ENCODE data around the gene BZW2.

Gene BZW2

DNA sequence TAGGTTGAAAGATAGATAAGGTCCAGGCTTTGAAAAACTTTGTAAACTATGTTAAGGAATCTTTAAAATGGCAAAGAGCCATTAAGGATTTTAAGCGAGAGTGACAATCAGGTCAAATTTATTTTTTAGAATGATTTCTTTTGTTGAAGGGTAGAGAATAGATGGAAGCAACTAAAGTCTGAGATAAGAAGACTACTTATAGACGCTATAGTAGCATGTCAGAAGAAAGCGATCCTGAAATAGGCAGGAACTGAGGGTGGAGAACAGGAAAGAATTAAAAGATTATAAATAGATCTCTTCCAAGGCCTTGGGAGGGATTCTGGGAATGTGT is 94.6 kb downstream of the BZW2 start:
- Mint-ChIP-seq H3K27ac (no peak overlapping the region), H3K27me3 (no peaks in the 10 kb centered on the region), H3K4me1 (peaks cover 6% of the 10 kb centered on the region), H3K9me3 (no peaks in the 10 kb centered on the region), H3K4me3 (no peak overlapping the region)
- ATAC-seq (no peak), DNase-seq (no peak)

GRCh38 chr7:16740996-16741395 is 95.0 kb downstream of the BZW2 start:
- peaks cover 6% of the 10 kb centered on the region for H3K4me1 Mint-ChIP-seq
- H3K27ac Mint-ChIP-seq, result no peak overlapping the region
- DNase-seq, result no peak
- no peaks in the 10 kb centered on the region for H3K27me3 Mint-ChIP-seq
- no peak overlapping the region for H3K4me3 Mint-ChIP-seq
- no peaks in the 10 kb centered on the region for H3K9me3 Mint-ChIP-seq
- no peak for ATAC-seq

DNA sequence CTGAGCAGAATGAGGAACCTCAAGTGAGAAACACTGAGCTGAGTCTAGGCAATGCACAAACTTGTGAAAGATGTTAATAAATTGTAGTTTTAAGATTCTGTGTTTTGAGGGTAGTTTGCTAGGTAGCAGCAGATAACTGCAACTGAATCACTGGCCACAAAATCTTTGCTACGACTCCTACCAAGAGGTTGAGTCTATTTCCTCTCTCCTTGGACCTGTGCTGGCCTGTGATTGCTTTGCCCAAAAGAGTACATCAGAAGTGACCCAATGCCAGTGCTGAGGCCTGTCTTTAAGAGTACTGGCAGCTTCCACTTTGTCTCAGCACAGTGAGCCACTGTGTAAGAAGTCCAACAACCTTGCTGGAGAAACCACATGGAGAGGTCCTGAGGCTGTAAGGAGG is 95.7 kb downstream of the BZW2 start:
- H3K27me3 Mint-ChIP-seq, result no peaks in the 10 kb centered on the region

GRCh38 chr7:16742547-16742946 is 96.6 kb downstream of the BZW2 start:
- Mint-ChIP-seq H3K4me3 (no peak overlapping the region), H3K9me3 (no peaks in the 10 kb centered on the region), H3K4me1 (peaks cover 6% of the 10 kb centered on the region), H3K27ac (no peak overlapping the region), H3K27me3 (no peaks in the 10 kb centered on the region)
- ATAC-seq, result no peak
- DNase-seq, result no peak

More for the DNA sequence above, 95.7 kb downstream of the BZW2 start:
- DNase-seq, result no peak
- Mint-ChIP-seq H3K4me1 (peaks cover 6% of the 10 kb centered on the region), H3K9me3 (no peaks in the 10 kb centered on the region), H3K4me3 (no peak overlapping the region), H3K27ac (peak overlapping the region in 1 of 2 donors; percentile 79)
- ATAC-seq, result no peak

GRCh38 chr7:16743236-16743635 is 97.3 kb downstream of the BZW2 start:
- Mint-ChIP-seq H3K4me1 (peaks cover 6% of the 10 kb centered on the region), H3K4me3 (no peak overlapping the region), H3K27me3 (no peaks in the 10 kb centered on the region), H3K27ac (no peak overlapping the region), H3K9me3 (no peaks in the 10 kb centered on the region)
- ATAC-seq, result no peak
- no peak for DNase-seq

DNA sequence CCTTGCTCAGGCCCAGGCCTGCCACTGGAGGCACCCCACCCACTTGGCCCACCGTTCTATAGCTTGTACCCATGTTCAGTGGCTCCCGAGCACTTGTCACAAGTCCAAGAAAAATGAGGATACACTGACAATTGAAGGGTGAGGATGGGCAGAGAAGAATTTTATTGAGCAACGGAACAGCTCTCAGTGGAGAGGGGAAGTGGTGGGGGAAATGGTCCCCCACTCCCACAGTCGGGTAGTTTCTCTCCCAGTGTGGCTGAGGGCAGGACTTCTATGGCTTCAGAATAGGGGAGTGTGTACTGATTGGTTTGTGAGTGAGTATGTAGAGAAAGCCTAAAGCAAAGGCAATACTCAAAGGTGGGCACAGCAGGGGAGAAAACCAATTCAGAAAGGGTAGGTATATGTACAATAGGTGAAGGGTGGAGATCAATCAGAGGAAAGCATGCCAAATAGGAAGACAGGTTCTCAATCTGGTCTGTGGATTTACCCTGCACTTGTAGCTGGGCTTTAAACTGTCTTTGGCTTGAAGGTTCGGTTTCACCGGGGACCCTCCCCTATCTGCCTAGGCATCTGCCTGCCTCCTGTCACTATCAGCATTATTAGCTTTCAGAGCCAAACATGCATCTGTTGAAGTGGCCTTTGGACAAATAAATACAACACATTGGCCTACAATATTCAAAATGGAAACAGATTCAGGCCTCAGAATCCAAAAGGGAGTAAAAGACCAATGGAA is 98.7 kb downstream of the BZW2 start:
- Mint-ChIP-seq H3K4me1 (peaks cover 6% of the 10 kb centered on the region), H3K27ac (no peak overlapping the region), H3K27me3 (no peaks in the 10 kb centered on the region), H3K9me3 (no peaks in the 10 kb centered on the region), H3K4me3 (no peak overlapping the region)
- DNase-seq (no peak), ATAC-seq (no peak)

DNA sequence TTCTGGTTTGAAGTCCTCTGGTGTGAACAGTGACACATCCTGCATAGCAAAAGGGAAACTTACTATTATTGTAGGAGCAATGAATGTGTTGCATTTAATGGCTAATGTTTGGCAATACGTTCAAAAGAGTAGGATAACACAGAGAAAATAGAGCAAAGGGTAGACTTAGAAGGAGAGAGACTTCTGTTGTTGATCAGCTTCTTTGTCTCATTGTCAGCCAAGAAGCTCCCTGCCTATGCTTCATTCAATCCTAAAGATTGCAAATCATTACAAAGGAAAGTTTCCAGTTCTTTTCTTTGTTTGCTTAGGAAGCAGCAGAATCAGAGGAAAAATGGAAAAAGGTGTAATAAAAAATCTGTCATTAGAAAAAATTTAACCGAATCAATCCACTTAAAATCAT is 99.7 kb downstream of the BZW2 start:
- DNase-seq, result no peak
- H3K27me3 Mint-ChIP-seq, result no peaks in the 10 kb centered on the region
- peaks cover under 1% of the 10 kb centered on the region for H3K4me1 Mint-ChIP-seq
- no peak overlapping the region for H3K27ac Mint-ChIP-seq
- H3K4me3 Mint-ChIP-seq, result no peak overlapping the region
- no peaks in the 10 kb centered on the region for H3K9me3 Mint-ChIP-seq
- ATAC-seq, result no peak

DNA sequence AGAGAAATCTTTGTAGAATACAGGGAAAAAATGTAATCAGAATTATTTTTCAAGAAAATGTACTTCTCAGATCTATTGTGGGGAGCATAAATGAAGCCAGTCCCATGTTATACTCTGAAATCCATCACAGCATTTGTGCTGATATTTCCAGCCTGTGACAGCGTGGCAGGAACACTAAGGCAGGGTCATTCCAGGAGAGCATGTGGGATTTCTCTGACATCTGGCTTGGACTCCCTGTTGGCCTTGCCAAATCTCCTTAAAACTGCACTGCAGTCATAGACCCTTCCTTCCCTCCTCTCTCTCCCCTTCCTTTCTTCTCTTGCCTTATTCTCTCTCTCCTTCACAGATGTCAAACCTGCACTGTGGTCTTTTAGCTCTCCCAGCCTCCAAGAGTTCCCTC is 101.1 kb downstream of the BZW2 start:
- Mint-ChIP-seq H3K27me3 (peaks cover 6% of the 10 kb centered on the region), H3K4me1 (no peaks in the 10 kb centered on the region), H3K9me3 (no peaks in the 10 kb centered on the region), H3K4me3 (no peak overlapping the region), H3K27ac (no peak overlapping the region)
- no peak for ATAC-seq
- no peak for DNase-seq

- H3K4me3 Mint-ChIP-seq, result peak within 1 kb of the TSS; percentile 77 to 87
- no peak within 1 kb of the TSS for H3K27ac Mint-ChIP-seq
- peaks cover 15% of the 10 kb centered on the region for H3K4me1 Mint-ChIP-seq
- no peaks in the 10 kb centered on the region for H3K9me3 Mint-ChIP-seq
- H3K27me3 Mint-ChIP-seq, result peaks cover 39% of the 10 kb centered on the region
- ATAC-seq (peak; percentile 90), DNase-seq (peak; percentile 55 to 56)
Measured at GRCh38 chr7:16753102-16753931, 107.3 kb downstream of the BZW2 start, which contains the start of gene TSPAN13. Gene TSPAN13 (plus strand): TSS chr7:16753755. CDS start chr7:16753968, 213 bp downstream.

DNA sequence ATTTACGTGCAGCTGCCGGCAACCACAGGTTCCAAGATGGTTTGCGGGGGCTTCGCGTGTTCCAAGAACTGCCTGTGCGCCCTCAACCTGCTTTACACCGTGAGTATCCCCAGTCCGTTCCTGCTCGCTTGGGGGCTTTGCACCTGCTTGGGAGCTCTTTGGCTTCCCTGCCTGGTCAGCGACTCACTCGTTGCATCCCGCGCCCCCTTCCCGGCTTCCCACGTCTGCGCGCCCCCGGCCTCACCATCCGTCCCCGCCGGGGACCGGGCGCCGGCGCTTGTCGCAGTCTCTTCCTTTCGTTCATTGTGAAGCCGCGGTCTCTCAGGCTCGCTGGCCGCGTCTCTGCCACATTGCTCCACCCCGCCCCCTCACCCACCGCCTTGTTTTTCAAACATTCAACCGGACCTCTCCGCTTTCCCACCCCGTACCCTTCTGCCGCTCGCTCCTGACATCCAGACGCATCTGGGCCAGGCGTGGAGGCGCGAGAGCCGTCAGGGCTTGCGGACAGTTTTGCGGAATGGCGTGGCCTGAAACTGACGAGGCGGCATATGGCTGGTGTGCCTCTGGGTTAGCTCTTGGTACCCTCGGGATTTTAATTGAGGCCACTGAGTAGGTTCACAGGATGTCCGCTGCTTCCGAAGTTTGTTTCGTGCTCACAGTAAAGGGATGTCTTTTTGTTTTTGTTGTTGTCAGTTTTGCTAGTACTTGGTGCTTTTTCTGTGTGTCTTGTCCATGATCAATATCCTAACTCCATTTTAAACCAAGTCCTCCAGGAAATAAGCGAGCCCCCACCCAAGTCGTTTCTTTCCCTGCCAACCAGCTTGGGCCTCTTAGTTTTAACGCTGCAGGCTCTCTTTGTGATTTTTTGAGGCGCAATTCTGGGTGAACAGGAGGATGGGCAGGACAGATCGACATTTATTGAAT is 108.2 kb downstream of the BZW2 start:
- DNase-seq, result peak; percentile 10 to 22

GRCh38 chr7:16754856-16755317 is 108.9 kb downstream of the BZW2 start:
- Mint-ChIP-seq H3K27ac (no peak overlapping the region), H3K4me1 (peaks cover 15% of the 10 kb centered on the region), H3K9me3 (no peaks in the 10 kb centered on the region), H3K4me3 (peak overlapping the region; percentile 77 to 87), H3K27me3 (peaks cover 39% of the 10 kb centered on the region)
- no peak for ATAC-seq
- no peak for DNase-seq

More for the DNA sequence above, 108.2 kb downstream of the BZW2 start:
- ATAC-seq, result peak; percentile 60
- H3K4me3 Mint-ChIP-seq, result peak overlapping the region; percentile 77 to 87
- no peaks in the 10 kb centered on the region for H3K9me3 Mint-ChIP-seq
- no peak overlapping the region for H3K27ac Mint-ChIP-seq
- H3K4me1 Mint-ChIP-seq, result peaks cover 15% of the 10 kb centered on the region
- H3K27me3 Mint-ChIP-seq, result peaks cover 39% of the 10 kb centered on the region

- Mint-ChIP-seq H3K4me3 (no peak overlapping the region), H3K27me3 (peaks cover 39% of the 10 kb centered on the region), H3K9me3 (no peaks in the 10 kb centered on the region), H3K4me1 (peaks cover 15% of the 10 kb centered on the region), H3K27ac (no peak overlapping the region)
- no peak for ATAC-seq
- DNase-seq, result no peak
Measured at GRCh38 chr7:16755397-16755796, 109.4 kb downstream of the BZW2 start.
